K562 (cell line): ENCODE measurements around the gene PTTG1IP. TPM values are rescaled to one million over a fixed set of nuclear protein-coding genes. Genes with fewer than 3 reads are reported as not detected.
A peak's percentile ranks its signal among the peaks of the same experiment; 100 is the strongest.

Source experiments
- DDX20 ChIP-seq: fragments of 450-650 bp; IDR thresholded peaks from 2 replicates; pipeline ENCODE4 v1.6.1; 2016; ENCODE audit warnings: missing genetic modification characterization, low read depth, mild to moderate bottlenecking, missing compliant biosample characterization, moderate library complexity
- EP300 ChIP-seq: IDR thresholded peaks from 2 replicates; pipeline ENCODE4 v1.6.1; 2012; ENCODE audit warnings: low read length, improper control_type of control experiment
- ETV1 ChIP-seq: fragments of 450-650 bp; conservative IDR thresholded peaks from 2 replicates; pipeline ENCODE4 v1.6.1; 2016; ENCODE audit warnings: missing genetic modification characterization, control low read depth, low read depth, missing compliant biosample characterization
- EZH2 ChIP-seq: IDR thresholded peaks from 2 replicates; pipeline ENCODE4 v1.6.1; 2012; ENCODE audit warnings: low read depth, mild to moderate bottlenecking, inconsistent platforms, low read length, borderline replicate concordance
- FOSL1 ChIP-seq: fragments of 200-800 bp; sonication (Bioruptor generic); conservative IDR thresholded peaks from 2 replicates; pipeline ENCODE4 v1.6.1; 2016; ENCODE audit warnings: missing genetic modification characterization, missing compliant biosample characterization
- GABPB1 ChIP-seq: sonication (generic); formaldehyde crosslinking; IDR thresholded peaks from 2 replicates; pipeline ENCODE4 v1.8.0; 2022; ENCODE audit warnings: mild to moderate bottlenecking, missing genetic modification reagents
- GTF2F1 ChIP-seq: IDR thresholded peaks from 2 replicates; pipeline ENCODE4 v1.6.1; 2011; ENCODE audit warnings: low read depth, low read length, improper control_type of control experiment
- NFATC3 ChIP-seq: fragments of 450-650 bp; IDR thresholded peaks from 2 replicates; pipeline ENCODE4 v1.6.1; 2017; ENCODE audit warnings: mild to moderate bottlenecking
- PHB2 ChIP-seq: fragments of 450-650 bp; IDR thresholded peaks from 2 replicates; pipeline ENCODE4 v1.6.1; 2017; ENCODE audit warnings: low read depth
- RBM34 ChIP-seq: fragments of 200-400 bp; formaldehyde crosslinking; IDR thresholded peaks from 2 replicates; pipeline ENCODE4 v1.6.1; 2018; ENCODE audit warnings: low read length, borderline replicate concordance; ENCODE audit not compliant: insufficient read depth
- SMARCB1 ChIP-seq: IDR thresholded peaks from 2 replicates; pipeline ENCODE4 v1.6.1; 2011; ENCODE audit warnings: improper control_type of control experiment, low read depth; ENCODE audit not compliant: insufficient read length
- U2AF1 ChIP-seq: fragments of 200-400 bp; formaldehyde crosslinking; optimal IDR thresholded peaks from 2 replicates; pipeline ENCODE3; 2017; ENCODE audit warnings: mild to moderate bottlenecking, low read depth, low read length, moderate library complexity
- ZBTB8A ChIP-seq: fragments of 450-650 bp; IDR thresholded peaks from 2 replicates; pipeline ENCODE4 v1.6.1; 2018; ENCODE audit warnings: mild to moderate bottlenecking, moderate library complexity; ENCODE audit not compliant: partially characterized antibody
- ZNF24 ChIP-seq: fragments of 450-650 bp; IDR thresholded peaks from 2 replicates; pipeline ENCODE4 v1.6.1; 2016
- ZNF274 ChIP-seq: IDR thresholded peaks from 2 replicates; pipeline ENCODE4 v1.6.1; 2011; ENCODE audit warnings: low read depth, mild to moderate bottlenecking, low read length, moderate library complexity, borderline replicate concordance
- ZNF696 ChIP-seq: fragments of 250-450 bp; sonication (Bioruptor Pico); conservative IDR thresholded peaks from 2 replicates; pipeline ENCODE4 v1.4.0; 2020; ENCODE audit warnings: mild to moderate bottlenecking, moderate library complexity
- ZNF764 ChIP-seq: fragments of 250-450 bp; sonication (Bioruptor Pico); IDR thresholded peaks from 2 replicates; pipeline ENCODE4 v1.4.0; 2020; ENCODE audit warnings: low read depth, mild to moderate bottlenecking, moderate library complexity
- polyA plus RNA-seq, 8 experiments: library from polyadenylated mRNA; depleted of rRNA in 4 of 8; stranded (reverse) in 5 of 8; unstranded in 3 of 8; fragments of >200 nt; fragmentation: Nextera tagmentation in 2 of 8; fragmentation: Illumina TruSeq in 1 of 8; extraction: Ambion mirVana in 2 of 8; extraction: Trizol in 1 of 8; gene quantifications; 2 replicates each; pipeline versions ENCODE4 v1.2.1 to v1.2.3, GENCODE V29; 2011 to 2014; ENCODE audit warnings: inconsistent platforms in 1 of 8, missing spikeins in 1 of 8
- total RNA-seq, 7 experiments: library from RNA; depleted of rRNA in 6 of 7; stranded (reverse); fragments of >200 nt in 6 of 7; fragmentation: Illumina TruSeq in 2 of 7; extraction: Trizol in 2 of 7; gene quantifications; 2 replicates each; pipeline versions ENCODE4 v1.2.1 to v1.2.3, GENCODE V29; 2011 to 2021; ENCODE audit warnings: low replicate concordance in 1 of 7
- TF ChIP-seq, protein P1 (sequence below): sonication (generic); formaldehyde crosslinking; IDR thresholded peaks from 2 replicates; pipeline ENCODE4 v1.8.1; 2023; ENCODE audit warnings: mild to moderate bottlenecking, missing genetic modification reagents
- TF ChIP-seq, protein P2 (sequence below): sonication (generic); formaldehyde crosslinking; IDR thresholded peaks from 2 replicates; pipeline ENCODE4 v1.8.1; 2022; ENCODE audit warnings: missing genetic modification reagents
- TF ChIP-seq, protein P3 (sequence below): IDR thresholded peaks from 2 replicates; pipeline ENCODE4 v1.6.1; 2011; ENCODE audit not compliant: insufficient read length; ENCODE audit errors: extremely low read depth
- TF ChIP-seq, protein P4 (sequence below): fragments of 200-800 bp; sonication (Bioruptor generic); IDR thresholded peaks from 2 replicates; pipeline ENCODE4 v1.6.1; 2017; ENCODE audit warnings: missing genetic modification characterization, missing compliant biosample characterization
- TF ChIP-seq, protein P5 (sequence below): fragments of 250-450 bp; sonication (Bioruptor Pico); IDR thresholded peaks from 2 replicates; pipeline ENCODE4 v1.5.1; 2021; ENCODE audit warnings: mild to moderate bottlenecking

PTTG1IP gene
- total and polyA plus RNA-seq, 9 of the 15 experiments (the other 6 are each of a cell fraction or from before 2014, with no cell fraction given) = 5.0 to 99.3 (median 82.4) TPM

DNA sequence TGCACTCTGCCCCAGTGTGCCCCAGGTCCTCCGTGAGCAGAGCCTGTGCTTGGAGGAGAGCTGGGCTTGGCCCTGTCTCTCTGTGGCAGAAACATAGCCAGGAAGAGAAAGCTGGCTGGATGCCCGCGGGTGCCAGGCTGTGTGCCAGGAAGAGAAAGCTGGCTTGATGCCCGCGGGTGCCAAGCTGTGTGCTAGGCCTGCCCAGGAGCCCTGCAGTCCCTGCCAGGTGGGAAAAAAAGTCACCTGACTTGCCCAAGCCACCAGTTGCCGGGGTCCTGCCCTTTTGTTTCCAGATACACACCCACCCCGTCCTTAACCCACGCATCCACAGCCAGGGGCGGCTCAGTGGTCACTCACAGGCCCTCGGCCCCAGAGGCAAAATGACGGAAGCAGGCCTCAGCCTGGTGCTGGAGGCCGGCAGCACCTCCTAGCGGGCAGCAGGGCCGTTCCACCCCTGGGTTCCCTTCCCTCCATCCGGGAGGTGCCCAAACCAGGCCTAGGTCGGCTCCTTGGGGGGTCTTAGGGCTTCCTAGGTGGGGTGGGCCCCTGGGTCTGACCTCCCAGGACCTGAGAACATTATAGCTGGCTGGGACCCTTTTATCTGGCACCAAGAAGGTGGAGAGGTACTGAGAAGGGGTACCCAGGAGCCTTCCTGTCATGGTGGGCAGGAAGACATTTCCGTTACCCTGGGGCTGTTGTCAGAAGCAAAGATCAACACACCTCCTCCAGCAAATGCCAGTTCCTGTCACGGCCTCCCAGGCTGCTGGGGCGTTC, 38.1 kb upstream of the PTTG1IP start (continued):
- no peak for TF ChIP-seq PHB2
- TF ChIP-seq NFATC3 = no peak
- TF ChIP-seq, protein P1, sequence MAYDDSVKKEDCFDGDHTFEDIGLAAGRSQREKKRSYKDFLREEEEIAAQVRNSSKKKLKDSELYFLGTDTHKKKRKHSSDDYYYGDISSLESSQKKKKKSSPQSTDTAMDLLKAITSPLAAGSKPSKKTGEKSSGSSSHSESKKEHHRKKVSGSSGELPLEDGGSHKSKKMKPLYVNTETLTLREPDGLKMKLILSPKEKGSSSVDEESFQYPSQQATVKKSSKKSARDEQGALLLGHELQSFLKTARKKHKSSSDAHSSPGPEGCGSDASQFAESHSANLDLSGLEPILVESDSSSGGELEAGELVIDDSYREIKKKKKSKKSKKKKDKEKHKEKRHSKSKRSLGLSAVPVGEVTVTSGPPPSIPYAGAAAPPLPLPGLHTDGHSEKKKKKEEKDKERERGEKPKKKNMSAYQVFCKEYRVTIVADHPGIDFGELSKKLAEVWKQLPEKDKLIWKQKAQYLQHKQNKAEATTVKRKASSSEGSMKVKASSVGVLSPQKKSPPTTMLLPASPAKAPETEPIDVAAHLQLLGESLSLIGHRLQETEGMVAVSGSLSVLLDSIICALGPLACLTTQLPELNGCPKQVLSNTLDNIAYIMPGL (CRISPR knock-in tag) = no peak
- peak; percentile 72; the same call in 1 of the 2 replicates for TF ChIP-seq GABPB1 (CRISPR knock-in tag)
- TF ChIP-seq ZNF24 = no peak
- TF ChIP-seq DDX20 (tag) = no peak
- no peak for TF ChIP-seq EZH2
- no peak for TF ChIP-seq GTF2F1
- no peak for TF ChIP-seq U2AF1
- TF ChIP-seq RBM34 = no peak
- no peak for TF ChIP-seq SMARCB1
- TF ChIP-seq, protein P2, sequence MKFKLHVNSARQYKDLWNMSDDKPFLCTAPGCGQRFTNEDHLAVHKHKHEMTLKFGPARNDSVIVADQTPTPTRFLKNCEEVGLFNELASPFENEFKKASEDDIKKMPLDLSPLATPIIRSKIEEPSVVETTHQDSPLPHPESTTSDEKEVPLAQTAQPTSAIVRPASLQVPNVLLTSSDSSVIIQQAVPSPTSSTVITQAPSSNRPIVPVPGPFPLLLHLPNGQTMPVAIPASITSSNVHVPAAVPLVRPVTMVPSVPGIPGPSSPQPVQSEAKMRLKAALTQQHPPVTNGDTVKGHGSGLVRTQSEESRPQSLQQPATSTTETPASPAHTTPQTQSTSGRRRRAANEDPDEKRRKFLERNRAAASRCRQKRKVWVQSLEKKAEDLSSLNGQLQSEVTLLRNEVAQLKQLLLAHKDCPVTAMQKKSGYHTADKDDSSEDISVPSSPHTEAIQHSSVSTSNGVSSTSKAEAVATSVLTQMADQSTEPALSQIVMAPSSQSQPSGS (CRISPR knock-in tag) = no peak
- peak; percentile 69 for TF ChIP-seq ETV1
- peak; percentile 64; the same call in 1 of the 2 replicates for TF ChIP-seq ZNF764
- TF ChIP-seq ZNF274 = no peak
- TF ChIP-seq ZNF696 (CRISPR knock-in tag) = no peak
- TF ChIP-seq, protein P3, sequence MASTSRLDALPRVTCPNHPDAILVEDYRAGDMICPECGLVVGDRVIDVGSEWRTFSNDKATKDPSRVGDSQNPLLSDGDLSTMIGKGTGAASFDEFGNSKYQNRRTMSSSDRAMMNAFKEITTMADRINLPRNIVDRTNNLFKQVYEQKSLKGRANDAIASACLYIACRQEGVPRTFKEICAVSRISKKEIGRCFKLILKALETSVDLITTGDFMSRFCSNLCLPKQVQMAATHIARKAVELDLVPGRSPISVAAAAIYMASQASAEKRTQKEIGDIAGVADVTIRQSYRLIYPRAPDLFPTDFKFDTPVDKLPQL = no peak
- TF ChIP-seq EP300 = no peak
- TF ChIP-seq FOSL1 (tag) = no peak
- TF ChIP-seq ZBTB8A = no peak
- TF ChIP-seq, protein P4, sequence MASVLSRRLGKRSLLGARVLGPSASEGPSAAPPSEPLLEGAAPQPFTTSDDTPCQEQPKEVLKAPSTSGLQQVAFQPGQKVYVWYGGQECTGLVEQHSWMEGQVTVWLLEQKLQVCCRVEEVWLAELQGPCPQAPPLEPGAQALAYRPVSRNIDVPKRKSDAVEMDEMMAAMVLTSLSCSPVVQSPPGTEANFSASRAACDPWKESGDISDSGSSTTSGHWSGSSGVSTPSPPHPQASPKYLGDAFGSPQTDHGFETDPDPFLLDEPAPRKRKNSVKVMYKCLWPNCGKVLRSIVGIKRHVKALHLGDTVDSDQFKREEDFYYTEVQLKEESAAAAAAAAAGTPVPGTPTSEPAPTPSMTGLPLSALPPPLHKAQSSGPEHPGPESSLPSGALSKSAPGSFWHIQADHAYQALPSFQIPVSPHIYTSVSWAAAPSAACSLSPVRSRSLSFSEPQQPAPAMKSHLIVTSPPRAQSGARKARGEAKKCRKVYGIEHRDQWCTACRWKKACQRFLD (CRISPR knock-in tag) = no peak
- TF ChIP-seq, protein P5, sequence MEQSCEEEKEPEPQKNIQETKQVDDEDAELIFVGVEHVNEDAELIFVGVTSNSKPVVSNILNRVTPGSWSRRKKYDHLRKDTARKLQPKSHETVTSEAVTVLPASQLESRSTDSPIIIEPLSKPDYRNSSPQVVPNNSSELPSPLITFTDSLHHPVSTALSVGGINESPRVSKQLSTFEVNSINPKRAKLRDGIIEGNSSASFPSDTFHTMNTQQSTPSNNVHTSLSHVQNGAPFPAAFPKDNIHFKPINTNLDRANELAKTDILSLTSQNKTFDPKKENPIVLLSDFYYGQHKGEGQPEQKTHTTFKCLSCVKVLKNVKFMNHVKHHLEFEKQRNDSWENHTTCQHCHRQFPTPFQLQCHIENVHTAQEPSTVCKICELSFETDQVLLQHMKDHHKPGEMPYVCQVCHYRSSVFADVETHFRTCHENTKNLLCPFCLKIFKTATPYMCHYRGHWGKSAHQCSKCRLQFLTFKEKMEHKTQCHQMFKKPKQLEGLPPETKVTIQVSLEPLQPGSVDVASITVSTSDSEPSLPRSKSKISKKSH (CRISPR knock-in tag) = no peak
